ENCODE data around the gene ITPR3. TPM values are rescaled to one million over a fixed set of nuclear protein-coding genes. Genes with fewer than 3 reads are reported as not detected.

Gene ITPR3
- total and polyA plus RNA-seq, 7 donors: 7.7 to 75.3 (median 10.2) TPM

- H3K4me3 ChIP-seq: no peak overlapping the region
- peak overlapping the region in 3 of 4 donors; percentile 35 to 73 (median 60) for H3K27ac ChIP-seq
- 50 to 68% methylated on average over 5 of the region's 5 CpGs for WGBS, 2 donors
- TF ChIP-seq EP300 (IDR thresholded peaks at IDR 0.05): no peak
- TF ChIP-seq POLR2A (IDR thresholded peaks at IDR 0.05): no peak
- TF ChIP-seq POLR2AphosphoS5 (IDR thresholded peaks at IDR 0.05): no peak
- no peak for TF ChIP-seq CTCF (IDR thresholded peaks at IDR 0.05)
- peaks cover 0 to 41% (median 22%) of the 10 kb centered on the region in 4 donors for H3K4me1 ChIP-seq
- H3K9me3 ChIP-seq: no peaks in the 10 kb centered on the region
- peaks cover 0 to 9% (median 2%) of the 10 kb centered on the region in 4 donors for H3K36me3 ChIP-seq
- H3K27me3 ChIP-seq: no peaks in the 10 kb centered on the region
- intact Hi-C loops (cut with DNase I): no loop called here
- no peak for DNase-seq
Measured at GRCh38 chr6:33721508-33721907, 100.4 kb downstream of the ITPR3 start.

DNA sequence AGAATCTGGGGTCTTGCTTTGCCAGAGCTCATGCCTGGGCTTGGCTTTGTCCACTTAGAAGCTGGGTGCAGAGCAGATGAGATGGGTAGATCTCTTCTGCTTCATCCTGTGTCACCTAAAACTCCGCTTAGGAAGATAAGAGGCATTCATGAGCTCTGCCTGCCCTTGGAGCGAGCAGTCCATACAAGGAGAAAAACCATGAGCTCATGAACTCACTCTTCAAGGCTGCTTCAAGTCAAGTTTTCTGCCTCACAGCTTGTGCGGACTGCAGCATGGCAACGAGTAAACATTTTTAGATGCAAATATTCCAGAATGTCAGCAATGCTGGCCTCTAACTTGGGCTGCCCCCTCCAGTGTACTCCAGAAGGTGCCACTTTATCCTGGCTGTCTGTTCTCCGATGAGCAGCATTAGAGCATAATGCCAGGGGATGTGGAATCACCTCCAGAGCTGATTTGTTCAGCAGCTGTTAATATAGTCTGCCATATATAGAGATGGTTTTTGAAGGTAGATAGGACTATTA is 101.0 kb downstream of the ITPR3 start:
- peak overlapping the region in 3 of 4 donors; percentile 46 to 73 (median 60) for H3K27ac ChIP-seq

GRCh38 chr6:33723371-33724085 is 102.4 kb downstream of the ITPR3 start:
- 66 to 72% methylated on average over 3 of the region's 3 CpGs for WGBS, 2 donors
- intact Hi-C loops (cut with DNase I): no loop called here
- Histone ChIP-seq H3K4me1 (peaks cover 0 to 21% (median 7%) of the 10 kb centered on the region in 4 donors), H3K27ac (peak overlapping the region in 3 of 4 donors; percentile 23 to 73 (median 39)), H3K4me3 (no peak overlapping the region), H3K9me3 (no peaks in the 10 kb centered on the region), H3K36me3 (peaks cover 0 to 21% (median 7%) of the 10 kb centered on the region in 4 donors), H3K27me3 (no peaks in the 10 kb centered on the region)
- DNase-seq: no peak
- no peak for TF ChIP-seq CTCF (IDR thresholded peaks at IDR 0.05)
- no peak for TF ChIP-seq EP300 (IDR thresholded peaks at IDR 0.05)
- TF ChIP-seq POLR2AphosphoS5 (IDR thresholded peaks at IDR 0.05): no peak
- no peak for TF ChIP-seq POLR2A (IDR thresholded peaks at IDR 0.05)

More for the DNA sequence above, 101.0 kb downstream of the ITPR3 start:
- whole genome bisulfite sequencing, 2 donors: 85 to 89% methylated on average over 5 of the region's 5 CpGs
- Histone ChIP-seq H3K9me3 (no peaks in the 10 kb centered on the region), H3K36me3 (peaks cover 0 to 15% (median 2%) of the 10 kb centered on the region in 4 donors), H3K4me1 (peaks cover 0 to 35% (median 20%) of the 10 kb centered on the region in 4 donors), H3K4me3 (no peak overlapping the region), H3K27me3 (no peaks in the 10 kb centered on the region)
- intact Hi-C loops (cut with DNase I): no loop called here
- TF ChIP-seq POLR2AphosphoS5 (IDR thresholded peaks at IDR 0.05) (peak in 1 of 4 donors; percentile 11), EP300 (IDR thresholded peaks at IDR 0.05) (no peak)
- DNase-seq: no peak

- Histone ChIP-seq H3K4me1 (peaks cover 0 to 16% (median 6%) of the 10 kb centered on the region in 4 donors), H3K27me3 (no peaks in the 10 kb centered on the region), H3K36me3 (peaks cover 0 to 21% (median 7%) of the 10 kb centered on the region in 4 donors), H3K9me3 (no peaks in the 10 kb centered on the region), H3K4me3 (no peak overlapping the region), H3K27ac (peak overlapping the region in 3 of 4 donors; percentile 23 to 73 (median 39))
- no peak for DNase-seq
- intact Hi-C loops (cut with DNase I): no loop called here
- WGBS, 2 donors: 59 to 63% methylated on average over 13 of the region's 13 CpGs
- TF ChIP-seq EP300 (IDR thresholded peaks at IDR 0.05) (no peak), CTCF (IDR thresholded peaks at IDR 0.05) (no peak), POLR2AphosphoS5 (IDR thresholded peaks at IDR 0.05) (no peak), POLR2A (IDR thresholded peaks at IDR 0.05) (no peak)
Measured at GRCh38 chr6:33724102-33725023, 103.2 kb downstream of the ITPR3 start.

All from sigmoid colon (tissue), 7 donors.